ENCODE data around the gene CAVIN1. TPM values are rescaled to one million over a fixed set of nuclear protein-coding genes. Genes with fewer than 3 reads are reported as not detected.

The CAVIN1 gene
- total RNA-seq, 1 donor from 2014 or later: 5.5 TPM

DNA sequence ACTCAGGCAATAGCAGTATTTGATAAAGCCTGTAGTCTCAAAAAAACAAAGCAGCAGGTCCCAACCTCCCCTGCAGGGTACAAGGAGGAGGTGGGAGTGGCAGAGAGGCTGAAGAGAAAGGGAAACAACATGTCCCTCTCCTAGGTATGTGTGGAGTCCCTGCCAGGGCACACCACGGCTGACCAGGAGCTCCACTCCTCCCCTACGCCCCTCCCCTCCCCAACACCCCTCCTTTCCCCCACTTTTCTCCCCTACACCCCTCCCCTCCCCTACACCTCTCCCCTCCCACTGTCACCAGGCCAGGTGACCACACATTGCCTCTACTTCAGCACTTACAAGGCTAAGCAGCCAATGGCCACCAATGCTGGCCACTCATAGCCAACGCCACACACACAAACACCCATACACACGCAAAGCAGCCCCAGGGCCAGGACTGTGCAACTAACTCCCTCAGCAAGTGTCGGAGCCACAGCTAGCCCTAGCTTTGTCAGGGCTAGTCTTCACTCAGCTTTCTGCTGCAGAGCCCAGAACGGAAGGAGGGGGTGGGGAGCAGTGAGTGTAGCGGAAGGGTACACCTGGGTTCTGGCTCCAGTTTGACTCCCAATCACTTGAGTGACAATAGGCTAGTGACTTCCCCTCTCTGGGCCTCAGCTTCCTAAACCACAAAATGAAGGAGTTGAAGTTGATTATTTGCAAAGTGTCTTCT, 8.2 kb downstream of the CAVIN1 start:
- Histone ChIP-seq H3K4me2 (no peak overlapping the region), H2AFZ (replicated peaks) (no peak overlapping the region), H4K20me1 (ENCODE audit: low read depth) (no peaks in the 10 kb centered on the region), H3K27me3 (no peaks in the 10 kb centered on the region), H3K4me1 (peaks cover 11% of the 10 kb centered on the region), H3F3A (ENCODE audit: low read depth) (peaks cover 14% of the 10 kb centered on the region), H3K36me3 (no peaks in the 10 kb centered on the region), H3K9me3 (ENCODE audit: low read depth) (no peaks in the 10 kb centered on the region), H3K4me3 (no peak overlapping the region), H3K27ac (no peak overlapping the region), H3K79me2 (ENCODE audit: low read depth) (no peaks in the 10 kb centered on the region), H3K9ac (no peak overlapping the region)
- H3K4me3 Mint-ChIP-seq: no peak overlapping the region
- H3K4me1 Mint-ChIP-seq: peaks cover 5% of the 10 kb centered on the region
- H3K9me3 Mint-ChIP-seq: no peaks in the 10 kb centered on the region
- H3K36me3 Mint-ChIP-seq: no peaks in the 10 kb centered on the region
- no peak for DNase-seq (ENCODE audit: low spot score)
- peaks cover 8% of the 10 kb centered on the region for H3K27me3 Mint-ChIP-seq (ENCODE audit: insufficient read depth, low read depth)
- H3K27ac Mint-ChIP-seq: no peak overlapping the region
- TF ChIP-seq EZH2phosphoT487 (IDR thresholded peaks at IDR 0.05) (no peak), EZH2 (IDR thresholded peaks at IDR 0.05) (no peak)
- TF ChIP-seq, protein P1, sequence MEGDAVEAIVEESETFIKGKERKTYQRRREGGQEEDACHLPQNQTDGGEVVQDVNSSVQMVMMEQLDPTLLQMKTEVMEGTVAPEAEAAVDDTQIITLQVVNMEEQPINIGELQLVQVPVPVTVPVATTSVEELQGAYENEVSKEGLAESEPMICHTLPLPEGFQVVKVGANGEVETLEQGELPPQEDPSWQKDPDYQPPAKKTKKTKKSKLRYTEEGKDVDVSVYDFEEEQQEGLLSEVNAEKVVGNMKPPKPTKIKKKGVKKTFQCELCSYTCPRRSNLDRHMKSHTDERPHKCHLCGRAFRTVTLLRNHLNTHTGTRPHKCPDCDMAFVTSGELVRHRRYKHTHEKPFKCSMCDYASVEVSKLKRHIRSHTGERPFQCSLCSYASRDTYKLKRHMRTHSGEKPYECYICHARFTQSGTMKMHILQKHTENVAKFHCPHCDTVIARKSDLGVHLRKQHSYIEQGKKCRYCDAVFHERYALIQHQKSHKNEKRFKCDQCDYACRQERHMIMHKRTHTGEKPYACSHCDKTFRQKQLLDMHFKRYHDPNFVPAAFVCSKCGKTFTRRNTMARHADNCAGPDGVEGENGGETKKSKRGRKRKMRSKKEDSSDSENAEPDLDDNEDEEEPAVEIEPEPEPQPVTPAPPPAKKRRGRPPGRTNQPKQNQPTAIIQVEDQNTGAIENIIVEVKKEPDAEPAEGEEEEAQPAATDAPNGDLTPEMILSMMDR (IDR thresholded peaks at IDR 0.05): no peak

DNA sequence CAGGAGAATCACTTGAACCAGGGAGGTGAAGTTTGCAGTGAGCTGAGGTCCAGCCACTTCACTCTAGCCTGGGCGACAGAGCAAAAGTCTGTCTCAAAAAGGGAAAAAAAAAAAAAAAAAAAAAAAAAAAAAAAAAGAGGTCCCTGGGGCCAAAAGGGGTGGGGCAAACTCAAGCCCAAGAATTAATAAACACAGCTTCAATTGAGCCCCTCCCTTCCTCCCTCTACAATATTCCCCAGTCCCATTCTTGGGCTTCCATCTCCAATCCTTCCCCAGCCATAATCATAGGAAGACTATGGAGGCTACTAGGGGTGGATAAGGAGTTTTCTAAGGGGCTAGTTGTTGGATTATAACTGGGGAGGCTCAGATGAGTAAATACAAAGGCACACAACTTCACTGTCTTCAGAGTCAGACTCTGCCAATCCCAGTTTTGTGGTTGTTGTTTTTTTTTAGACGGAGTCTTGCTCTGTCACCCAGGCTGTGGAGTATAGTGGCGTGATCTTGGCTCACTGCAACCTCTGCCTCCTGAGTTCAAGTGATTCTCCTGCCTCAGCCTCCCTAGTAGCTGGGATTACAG, 9.5 kb downstream of the CAVIN1 start:
- H4K20me1 ChIP-seq (ENCODE audit: low read depth): no peaks in the 10 kb centered on the region
- no peak overlapping the region for H3K4me2 ChIP-seq

DNA sequence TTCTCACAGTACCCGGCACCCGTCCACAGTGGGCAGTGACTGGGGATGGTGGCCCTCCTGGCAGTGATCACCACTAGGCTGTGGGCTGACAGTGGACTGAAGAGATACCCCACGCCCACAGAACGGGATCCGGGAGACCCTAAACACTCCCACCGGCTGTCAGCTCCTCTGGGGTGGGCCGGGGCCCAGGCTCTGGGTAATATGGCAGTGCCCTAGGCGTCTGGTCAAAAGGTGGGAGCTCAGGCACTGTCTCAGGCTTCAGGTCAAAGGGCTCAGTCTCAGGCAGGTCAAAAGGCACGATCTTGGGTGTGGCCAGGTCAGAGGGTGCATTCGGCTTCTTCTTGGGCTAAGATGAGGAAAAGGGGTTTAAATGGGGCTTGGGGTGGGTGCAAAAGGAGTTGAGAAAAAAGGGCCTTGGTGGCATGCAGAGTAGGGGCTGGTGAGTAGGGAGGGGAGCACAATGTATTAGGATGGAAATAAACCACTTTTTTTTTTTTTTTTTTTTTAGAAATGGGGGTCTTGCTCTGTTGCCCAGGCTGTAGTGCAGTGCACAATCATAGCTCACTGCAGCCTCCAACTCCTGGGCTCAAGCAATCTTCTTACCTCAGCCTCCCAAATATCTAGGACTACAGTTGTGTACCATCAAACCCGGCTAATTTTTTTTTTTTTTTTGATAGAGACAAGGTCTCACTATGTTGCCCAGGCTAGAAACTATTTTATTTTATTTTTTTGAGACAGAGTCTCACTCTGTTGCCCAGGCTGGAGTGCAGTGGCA, 11.0 kb downstream of the CAVIN1 start:
- no peak overlapping the region for H3K4me3 Mint-ChIP-seq
- Histone ChIP-seq H3K27ac (no peak overlapping the region), H3K36me3 (no peaks in the 10 kb centered on the region), H3F3A (ENCODE audit: low read depth) (peaks cover 27% of the 10 kb centered on the region), H3K4me2 (no peak overlapping the region), H3K9me3 (ENCODE audit: low read depth) (no peaks in the 10 kb centered on the region), H3K4me1 (peaks cover 23% of the 10 kb centered on the region), H3K9ac (no peak overlapping the region), H3K27me3 (no peaks in the 10 kb centered on the region), H2AFZ (replicated peaks) (no peak overlapping the region), H4K20me1 (ENCODE audit: low read depth) (no peaks in the 10 kb centered on the region), H3K4me3 (no peak overlapping the region), H3K79me2 (ENCODE audit: low read depth) (no peaks in the 10 kb centered on the region)
- TF ChIP-seq, protein P1 (IDR thresholded peaks at IDR 0.05): no peak
- TF ChIP-seq EZH2phosphoT487 (IDR thresholded peaks at IDR 0.05): no peak
- no peak for TF ChIP-seq EZH2 (IDR thresholded peaks at IDR 0.05)
- H3K27me3 Mint-ChIP-seq (ENCODE audit: insufficient read depth, low read depth): peaks cover 2% of the 10 kb centered on the region
- no peaks in the 10 kb centered on the region for H3K36me3 Mint-ChIP-seq
- H3K27ac Mint-ChIP-seq: no peak overlapping the region
- no peaks in the 10 kb centered on the region for H3K9me3 Mint-ChIP-seq
- H3K4me1 Mint-ChIP-seq: peaks cover 13% of the 10 kb centered on the region
- no peak for DNase-seq (ENCODE audit: low spot score)

More for the DNA sequence above, 9.5 kb downstream of the CAVIN1 start:
- Histone ChIP-seq H3F3A (ENCODE audit: low read depth) (peaks cover 14% of the 10 kb centered on the region), H3K4me3 (no peak overlapping the region), H3K9me3 (ENCODE audit: low read depth) (no peaks in the 10 kb centered on the region), H3K27ac (no peak overlapping the region), H2AFZ (replicated peaks) (no peak overlapping the region), H3K36me3 (no peaks in the 10 kb centered on the region), H3K4me1 (peaks cover 11% of the 10 kb centered on the region), H3K79me2 (ENCODE audit: low read depth) (no peaks in the 10 kb centered on the region), H3K27me3 (no peaks in the 10 kb centered on the region), H3K9ac (no peak overlapping the region)
- no peak overlapping the region for H3K27ac Mint-ChIP-seq
- H3K27me3 Mint-ChIP-seq (ENCODE audit: insufficient read depth, low read depth): peaks cover 2% of the 10 kb centered on the region
- peaks cover 4% of the 10 kb centered on the region for H3K4me1 Mint-ChIP-seq
- DNase-seq (ENCODE audit: low spot score): no peak
- H3K4me3 Mint-ChIP-seq: no peak overlapping the region
- no peaks in the 10 kb centered on the region for H3K9me3 Mint-ChIP-seq
- TF ChIP-seq, protein P1 (IDR thresholded peaks at IDR 0.05): no peak
- TF ChIP-seq EZH2phosphoT487 (IDR thresholded peaks at IDR 0.05) (no peak), EZH2 (IDR thresholded peaks at IDR 0.05) (no peak)
- no peaks in the 10 kb centered on the region for H3K36me3 Mint-ChIP-seq

Data from neural progenitor cell (in vitro differentiated cells).